Gastrocnemius medialis (tissue), 4 donors: ENCODE measurements around the gene FCER2. TPM values are rescaled to one million over a fixed set of nuclear protein-coding genes. Genes with fewer than 3 reads are reported as not detected.

Experiments used
- ATAC-seq, 2 donors: fragments of 150-250 bp; one replicate each; pipeline ENCODE4 v1.9.1; 2016
- DNase-seq, 2 donors: peaks; one replicate each; pipeline ENCODE4 v3.0.0-alpha.2; 2019
- H3K27ac ChIP-seq, 4 donors: fragments of 200-600 bp; sonication (generic); 1 replicate in 1 of 4; 2 replicates in 3 of 4; pipeline ENCODE4 v1.5.1; 2016 to 2018; ENCODE audit warnings: mild to moderate bottlenecking in 2 of 4, moderate library complexity in 1 of 4
- H3K27me3 ChIP-seq, 3 donors: fragments of 200-600 bp; sonication (generic) in 2 of 3; 1 replicate in 1 of 3; 2 replicates in 2 of 3; pipeline versions ENCODE4 v1.5.1 to v1.6.0; 2016 to 2019; ENCODE audit warnings: mild to moderate bottlenecking in 1 of 3, moderate library complexity in 1 of 3
- H3K36me3 ChIP-seq, 2 donors: fragments of 200-600 bp; sonication (generic) in 1 of 2; one replicate each; pipeline ENCODE4 v1.5.1; 2017 to 2018
- H3K4me1 ChIP-seq, 2 donors: fragments of 200-600 bp; sonication (generic) in 1 of 2; one replicate each; pipeline ENCODE4 v1.5.1; 2016 to 2017; ENCODE audit warnings: mild to moderate bottlenecking in 2 of 2
- H3K4me3 ChIP-seq, 4 donors: fragments of 200-600 bp; sonication (generic) in 3 of 4; 1 replicate in 1 of 4; 2 replicates in 3 of 4; pipeline ENCODE4 v1.5.1; 2016 to 2019; ENCODE audit warnings: mild to moderate bottlenecking in 2 of 4
- H3K9me3 ChIP-seq, 3 donors: fragments of 200-600 bp; sonication (generic) in 2 of 3; 1 replicate in 1 of 3; 2 replicates in 2 of 3; pipeline ENCODE4 v1.5.1; 2016 to 2019
- POLR2A ChIP-seq, 2 donors: fragments of 450-650 bp; IDR thresholded peaks; one replicate each; pipeline ENCODE4 v1.6.1; 2017; ENCODE audit warnings: antibody characterized with exemption in 2 of 2, mild to moderate bottlenecking in 2 of 2, moderate library complexity in 2 of 2
- in situ Hi-C, 4 donors: fragments of 200-750 bp; cut with MboI; loops; one replicate each; pipeline versions ENCODE4 v1.15.0 to v1.8.0; 2017; ENCODE audit warnings: low sequenced_read_pairs in 4 of 4
- intact Hi-C: fragments of 100-400 bp; cut with DNase I; formaldehyde crosslinking; loops from one replicate; pipeline ENCODE4 v1.15.1; 2023; ENCODE audit warnings: low total_unique reads
- total RNA-seq, 4 donors: library from RNA; depleted of rRNA; stranded (reverse); fragments of >200 nt; gene quantifications; one replicate each; pipeline versions ENCODE4 v1.1.0 to v1.2.3, GENCODE V29; 2016
- TF ChIP-seq, protein P1 (sequence below), 5 experiments: fragments of 450-650 bp in 3 of 5; fragments of 200-600 bp in 2 of 5; sonication (generic) in 2 of 5; IDR thresholded peaks in 4 of 5; conservative IDR thresholded peaks in 1 of 5; 1 replicate in 4 of 5; 2 replicates in 1 of 5; pipeline ENCODE4 v1.5.1; 2016 to 2019; ENCODE audit warnings: antibody characterized with exemption in 5 of 5, mild to moderate bottlenecking in 3 of 5, moderate library complexity in 3 of 5

Gene FCER2
- total RNA-seq, 4 donors from 2014 or later = not detected

DNA sequence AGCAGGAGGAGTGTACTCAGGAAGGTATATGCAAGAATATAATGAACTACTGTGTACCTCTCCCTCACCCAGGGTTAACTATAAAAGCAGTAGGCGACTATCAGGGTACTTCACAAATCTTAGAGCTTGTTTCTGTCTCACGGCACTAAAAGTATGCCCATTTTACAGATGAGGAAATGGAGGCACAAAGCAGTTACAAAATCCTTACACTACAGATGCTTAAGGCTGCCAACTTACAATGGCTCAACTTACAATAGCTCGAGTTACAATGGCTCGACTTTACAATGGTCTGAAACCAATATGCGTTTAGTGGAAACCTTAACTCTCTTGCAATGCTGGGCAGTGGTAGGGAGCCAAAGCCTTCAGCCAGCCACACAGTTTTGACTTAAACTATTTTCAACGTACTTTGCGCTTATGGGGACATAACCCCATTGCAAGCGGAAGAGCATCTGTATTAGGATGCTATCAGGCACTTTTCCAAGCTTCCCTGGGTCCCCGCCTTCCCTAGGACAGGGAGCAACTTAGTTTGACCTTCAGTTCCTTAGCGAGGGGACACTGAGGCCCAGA lies 4.1 kb downstream of the FCER2 start:
- no peaks in the 10 kb centered on the region for H3K36me3 ChIP-seq
- no peak overlapping the region for H3K27ac ChIP-seq
- intact Hi-C loops (no loop called here), in situ Hi-C loops (no loop called here)
- TF ChIP-seq, protein P1, sequence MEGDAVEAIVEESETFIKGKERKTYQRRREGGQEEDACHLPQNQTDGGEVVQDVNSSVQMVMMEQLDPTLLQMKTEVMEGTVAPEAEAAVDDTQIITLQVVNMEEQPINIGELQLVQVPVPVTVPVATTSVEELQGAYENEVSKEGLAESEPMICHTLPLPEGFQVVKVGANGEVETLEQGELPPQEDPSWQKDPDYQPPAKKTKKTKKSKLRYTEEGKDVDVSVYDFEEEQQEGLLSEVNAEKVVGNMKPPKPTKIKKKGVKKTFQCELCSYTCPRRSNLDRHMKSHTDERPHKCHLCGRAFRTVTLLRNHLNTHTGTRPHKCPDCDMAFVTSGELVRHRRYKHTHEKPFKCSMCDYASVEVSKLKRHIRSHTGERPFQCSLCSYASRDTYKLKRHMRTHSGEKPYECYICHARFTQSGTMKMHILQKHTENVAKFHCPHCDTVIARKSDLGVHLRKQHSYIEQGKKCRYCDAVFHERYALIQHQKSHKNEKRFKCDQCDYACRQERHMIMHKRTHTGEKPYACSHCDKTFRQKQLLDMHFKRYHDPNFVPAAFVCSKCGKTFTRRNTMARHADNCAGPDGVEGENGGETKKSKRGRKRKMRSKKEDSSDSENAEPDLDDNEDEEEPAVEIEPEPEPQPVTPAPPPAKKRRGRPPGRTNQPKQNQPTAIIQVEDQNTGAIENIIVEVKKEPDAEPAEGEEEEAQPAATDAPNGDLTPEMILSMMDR (IDR thresholded peaks at IDR 0.05 in 4 of 5, conservative IDR thresholded peaks at IDR 0.05 in 1 of 5) = no peak
- no peak for TF ChIP-seq POLR2A (IDR thresholded peaks at IDR 0.05)
- peaks cover 0 to 22% (median 17%) of the 10 kb centered on the region in 3 donors for H3K27me3 ChIP-seq
- H3K9me3 ChIP-seq = no peaks in the 10 kb centered on the region
- no peak overlapping the region for H3K4me3 ChIP-seq
- no peak for DNase-seq
- no peaks in the 10 kb centered on the region for H3K4me1 ChIP-seq
- ATAC-seq = no peak

DNA sequence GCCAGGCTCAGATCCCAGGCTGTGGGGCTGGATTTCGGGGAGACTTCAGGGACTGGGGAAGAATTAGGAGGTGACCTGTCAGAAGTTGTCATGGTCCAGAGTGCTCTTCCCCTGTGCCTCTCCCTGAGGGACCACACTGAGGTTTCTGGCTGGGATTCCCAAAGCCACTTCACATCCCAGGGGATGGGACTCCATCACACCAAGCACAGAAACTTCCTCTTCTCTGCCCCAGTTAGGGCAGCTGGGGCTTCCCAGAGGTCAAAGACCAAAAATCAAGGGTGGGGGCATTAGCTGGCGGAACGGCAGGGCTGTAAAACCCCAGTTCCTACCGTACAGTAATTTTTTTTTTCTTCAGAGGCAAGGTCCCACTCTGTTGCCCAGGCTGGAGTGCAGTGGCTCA lies 7.4 kb downstream of the FCER2 start:
- no peak for DNase-seq
- Histone ChIP-seq H3K4me3 (no peak overlapping the region), H3K36me3 (no peaks in the 10 kb centered on the region), H3K27ac (no peak overlapping the region), H3K4me1 (no peaks in the 10 kb centered on the region), H3K27me3 (peaks cover 3 to 26% (median 26%) of the 10 kb centered on the region in 3 donors), H3K9me3 (no peaks in the 10 kb centered on the region)
- ATAC-seq = no peak
- TF ChIP-seq, protein P1 (IDR thresholded peaks at IDR 0.05 in 4 of 5, conservative IDR thresholded peaks at IDR 0.05 in 1 of 5) = no peak
- no peak for TF ChIP-seq POLR2A (IDR thresholded peaks at IDR 0.05)
- intact Hi-C loops = no loop called here
- in situ Hi-C loops = no loop called here

DNA sequence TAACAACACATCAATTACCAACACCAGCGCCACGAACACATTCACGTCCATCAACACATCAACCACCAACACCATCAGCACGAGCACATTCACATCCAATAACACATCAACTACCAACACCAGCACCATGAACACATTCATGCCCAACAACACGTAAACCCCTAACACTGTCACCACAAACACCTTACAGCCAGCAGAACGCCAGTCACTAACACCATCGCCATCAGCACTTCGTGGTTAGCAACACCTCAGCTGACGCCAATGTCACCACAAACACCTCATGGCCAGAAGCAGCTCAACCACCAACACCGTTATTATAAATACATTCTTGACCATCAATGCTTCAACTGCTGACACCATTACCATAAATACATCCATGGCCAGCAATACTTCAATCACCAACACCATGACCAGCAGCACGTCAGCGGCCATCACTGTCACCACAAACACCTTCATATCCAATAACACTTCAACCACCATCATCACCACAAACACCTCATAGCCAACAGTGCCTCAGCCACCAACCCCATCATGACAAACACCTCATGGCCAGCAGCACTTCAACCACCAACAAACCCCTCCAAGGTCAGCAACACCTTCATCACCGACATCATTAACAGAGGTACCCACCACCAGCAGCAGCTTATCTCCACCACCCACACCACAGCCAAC lies 9.4 kb downstream of the FCER2 start:
- H3K36me3 ChIP-seq = no peaks in the 10 kb centered on the region

GRCh38 chr19:7691497-7691896 lies 10.4 kb downstream of the FCER2 start:
- intact Hi-C loops (no loop called here), in situ Hi-C loops (no loop called here)
- ATAC-seq (no peak), DNase-seq (no peak)
- Histone ChIP-seq H3K4me3 (no peak overlapping the region), H3K4me1 (no peaks in the 10 kb centered on the region), H3K9me3 (no peaks in the 10 kb centered on the region), H3K27ac (no peak overlapping the region), H3K36me3 (no peaks in the 10 kb centered on the region), H3K27me3 (peaks cover 3 to 16% (median 16%) of the 10 kb centered on the region in 3 donors)
- no peak for TF ChIP-seq POLR2A (IDR thresholded peaks at IDR 0.05)
- TF ChIP-seq, protein P1 (IDR thresholded peaks at IDR 0.05 in 4 of 5, conservative IDR thresholded peaks at IDR 0.05 in 1 of 5) = no peak

More for the DNA sequence above, 9.4 kb downstream of the FCER2 start:
- in situ Hi-C loops (no loop called here), intact Hi-C loops (no loop called here)
- DNase-seq (no peak), ATAC-seq (no peak)
- Histone ChIP-seq H3K4me1 (no peaks in the 10 kb centered on the region), H3K27ac (no peak overlapping the region), H3K4me3 (no peak overlapping the region), H3K27me3 (peaks cover 3 to 23% (median 19%) of the 10 kb centered on the region in 3 donors), H3K9me3 (no peaks in the 10 kb centered on the region)
- TF ChIP-seq, protein P1 (IDR thresholded peaks at IDR 0.05 in 4 of 5, conservative IDR thresholded peaks at IDR 0.05 in 1 of 5) = no peak
- TF ChIP-seq POLR2A (IDR thresholded peaks at IDR 0.05) = no peak
